Panc1 (cell line): Measurements from ENCODE around the gene GRIN2C. TPM values are rescaled to one million over a fixed set of nuclear protein-coding genes. Genes with fewer than 3 reads are reported as not detected.

Experiments used
- ATAC-seq: fragments of 200-7000 bp; cut with Tn5 transposase; 2 replicates; pipeline ENCODE4 v1.9.1; 2020; ENCODE audit warnings: mild to moderate bottlenecking, moderate library complexity
- BruUV-seq: library from RNA; stranded (reverse); fragments of 400-500 nt; replicated peaks from 2 replicates; lab custom pipeline; 2021; lab: Mats Ljungman, UMichigan
- CTCF ChIA-PET: fragments of 300-600 bp; sonication (Branson Sonifier 250); formaldehyde crosslinking; loops from one replicate; lab custom pipeline; 2022; ENCODE audit warnings: antibody characterized with exemption; lab: Charles Lee
- POLR2A ChIA-PET: fragments of 300-600 bp; sonication (Branson Sonifier 250); formaldehyde crosslinking; loops from one replicate; lab custom pipeline; 2022; ENCODE audit warnings: antibody characterized with exemption; lab: Charles Lee
- DNase-seq: peaks from one replicate; pipeline ENCODE4 v3.0.0-alpha.2; 2010; ENCODE audit warnings: low read depth, low spot score
- H3K27ac ChIP-seq: 2 replicates; pipeline ENCODE4 v1.5.1; 2011; ENCODE audit warnings: mild to moderate bottlenecking, low read length, inconsistent platforms
- H3K27me3 ChIP-seq: fragments of 200-500 bp; sonication (Bioruptor generic); 2 replicates; pipeline ENCODE4 v1.6.0; 2014; ENCODE audit warnings: low read length, inconsistent platforms; ENCODE audit not compliant: control insufficient read depth, insufficient read depth
- H3K36me3 ChIP-seq: fragments of 200-500 bp; sonication (Bioruptor generic); 2 replicates; pipeline ENCODE4 v1.5.1; 2014; ENCODE audit warnings: inconsistent platforms, mild to moderate bottlenecking, low read length, moderate library complexity; ENCODE audit not compliant: control insufficient read depth, insufficient read depth
- H3K4me1 ChIP-seq: 2 replicates; pipeline ENCODE4 v1.5.1; 2011; ENCODE audit warnings: inconsistent platforms, mild to moderate bottlenecking, low read length, moderate library complexity; ENCODE audit not compliant: control insufficient read depth, insufficient read depth
- H3K4me3 ChIP-seq, 2 experiments: 2 replicates each; pipeline ENCODE4 v1.5.1; 2011 to 2012; ENCODE audit warnings: low read depth in 2 of 2, low read length in 2 of 2, mild to moderate bottlenecking in 2 of 2, inconsistent platforms in 1 of 2, moderate library complexity in 1 of 2
- H3K9me3 ChIP-seq: fragments of 200-500 bp; sonication (Bioruptor generic); 2 replicates; pipeline ENCODE4 v1.5.1; 2014; ENCODE audit warnings: low read depth, mild to moderate bottlenecking, inconsistent platforms, low read length, moderate library complexity; ENCODE audit not compliant: control insufficient read depth, insufficient read depth
- CTCF ChIP-seq: fragments of 450-650 bp; IDR thresholded peaks from 2 replicates; pipeline ENCODE4 v1.5.1; 2017; ENCODE audit warnings: mild to moderate bottlenecking
- POLR2AphosphoS5 ChIP-seq: IDR thresholded peaks from 2 replicates; pipeline ENCODE4 v1.6.1; 2012; ENCODE audit warnings: mild to moderate bottlenecking, low read depth, low read length, moderate library complexity
- REST ChIP-seq, 2 experiments: IDR thresholded peaks; 2 replicates each; pipeline ENCODE4 v1.6.1; 2011 to 2012; ENCODE audit warnings: low read depth in 2 of 2, control low read depth in 1 of 2, low read length in 1 of 2, mild to moderate bottlenecking in 1 of 2, moderate library complexity in 1 of 2; ENCODE audit not compliant: insufficient read depth in 1 of 2
- SIN3A ChIP-seq: IDR thresholded peaks from 2 replicates; pipeline ENCODE4 v1.6.1; 2012; ENCODE audit warnings: low read depth, mild to moderate bottlenecking, low read length, moderate library complexity, borderline replicate concordance; ENCODE audit not compliant: insufficient read depth
- TCF7L2 ChIP-seq: IDR thresholded peaks from 2 replicates; pipeline ENCODE4 v1.6.1; 2011; ENCODE audit warnings: mild to moderate bottlenecking, low read depth, low read length, inconsistent platforms
- in situ Hi-C: cut with HindIII; loops from 2 replicates; pipeline ENCODE4 v1.10.0; 2016; ENCODE audit warnings: low sequenced_read_pairs, low pct_unique_long_range_greater_than_20kb
- intact Hi-C: fragments of 100-400 bp; cut with micrococcal nuclease; formaldehyde crosslinking; loops from one replicate; pipeline ENCODE4 v1.10.0; 2022; ENCODE audit not compliant: unreplicated experiment
- total RNA-seq: library from RNA; stranded (reverse); gene quantifications from one replicate; pipeline ENCODE4 v1.2.1, GENCODE V29; 2021; ENCODE audit not compliant: unreplicated experiment

Gene GRIN2C
- total RNA-seq, 1 experiment from 2014 or later: 0.10 TPM

- intact Hi-C loops: loop anchor here (5.0 kb wide), 1 partner anchor 118 kb away; no protein-coding TSS in a partner anchor
- Histone ChIP-seq H3K9me3 (no peaks in the 10 kb centered on the region), H3K27ac (no peak overlapping the region), H3K27me3 (peaks cover 21% of the 10 kb centered on the region), H3K4me1 (peaks cover 21% of the 10 kb centered on the region), H3K36me3 (0 out of 2 replicates have a peak, but pooled peaks cover 4% of the 10 kb centered on the region), H3K4me3 (peak overlapping the region in 1 of 2 experiments; percentile 24; a peak in 3 of 4 replicates)
- no TSS peak for BruUV-seq
- ATAC-seq (peak; percentile 46), DNase-seq (no peak)
- ChIA-PET CTCF (interaction anchor here (0.8 to 2.3 kb wide), 4 partner anchors 13 to 103 kb away, joined by 4 to 11 read pairs (median 6); no protein-coding TSS in a partner anchor), POLR2A (no interaction called here)
- in situ Hi-C loops: no loop called here
- TF ChIP-seq CTCF (no peak), TCF7L2 (no peak)
Measured at GRCh38 chr17:74860229-74860871, 665 bp upstream of the GRIN2C start.

- ChIA-PET CTCF (interaction anchor here (0.5 to 1.8 kb wide), 4 partner anchors 14 to 525 kb away, joined by 4 to 11 read pairs (median 5); partner anchors contain the start of gene FDXR), POLR2A (interaction anchor here (1.0 kb wide), 1 partner anchor 14 kb away, joined by 3 read pairs; the partner anchor contains the start of gene FDXR)
- Histone ChIP-seq H3K27ac (no peak overlapping the region), H3K9me3 (no peaks in the 10 kb centered on the region), H3K27me3 (peaks cover 23% of the 10 kb centered on the region), H3K36me3 (0 out of 2 replicates have a peak, but pooled peaks cover 4% of the 10 kb centered on the region), H3K4me3 (no peak overlapping the region), H3K4me1 (peaks cover 21% of the 10 kb centered on the region)
- ATAC-seq (no peak), DNase-seq (no peak)
- no TSS peak for BruUV-seq
- TF ChIP-seq TCF7L2: no peak
- TF ChIP-seq POLR2AphosphoS5: no peak
- TF ChIP-seq SIN3A: no peak
- TF ChIP-seq REST (IDR thresholded peaks at IDR 0.05; ENCODE audit: insufficient read depth in 1 of 2, low read depth in 2 of 2, low read length in 1 of 2): no peak
- no peak for TF ChIP-seq CTCF
- in situ Hi-C loops (no loop called here), intact Hi-C loops (no loop called here)
Measured at GRCh38 chr17:74858672-74859458, 820 bp downstream of the GRIN2C start.
